Testis (tissue), 2 donors: Measurements from ENCODE around the gene E2F7.

Source experiments
- CTCF ChIP-seq, 3 experiments: fragments of 450-650 bp in 2 of 3; fragments of 200-600 bp in 1 of 3; sonication (generic) in 1 of 3; IDR thresholded peaks; one replicate each; pipeline ENCODE4 v1.5.1; 2016 to 2019; ENCODE audit warnings: antibody characterized with exemption in 3 of 3, mild to moderate bottlenecking in 2 of 3, moderate library complexity in 1 of 3
- POLR2A ChIP-seq: fragments of 450-650 bp; IDR thresholded peaks from one replicate; pipeline ENCODE4 v1.6.1; 2017; ENCODE audit warnings: antibody characterized with exemption, mild to moderate bottlenecking, moderate library complexity

GRCh38 chr12:77058740-77059139 lies 6.6 kb downstream of the E2F7 start:
- TF ChIP-seq CTCF (IDR thresholded peaks at IDR 0.05): no peak
- no peak for TF ChIP-seq POLR2A
